GM10847 (cell line): ENCODE data around the gene HDAC8.

Experiments
- POLR2A ChIP-seq: IDR thresholded peaks from 2 replicates; pipeline ENCODE4 v1.6.1; 2011; ENCODE audit not compliant: insufficient read length; ENCODE audit errors: extremely low read depth

HDAC8 gene

DNA sequence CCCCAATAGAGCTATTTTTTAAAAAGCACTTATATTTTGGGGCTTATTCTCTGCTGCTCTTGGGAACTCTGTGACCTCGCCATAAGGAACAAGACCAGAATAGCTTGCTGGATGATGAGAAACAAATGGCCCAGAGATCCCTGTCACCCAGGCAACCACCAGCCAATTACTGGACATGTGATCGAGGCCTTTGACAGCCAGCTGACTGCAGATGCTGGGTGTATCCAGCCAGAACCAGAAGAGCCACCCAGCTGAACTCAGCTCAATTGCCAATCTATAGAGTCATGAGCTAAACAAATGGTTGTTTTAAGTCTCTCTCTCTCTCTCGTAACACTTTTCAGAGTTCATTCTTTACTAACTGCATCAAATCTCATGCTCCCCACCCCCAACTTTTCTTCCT is 242.5 kb downstream of the HDAC8 start:
- TF ChIP-seq POLR2A = no peak

DNA sequence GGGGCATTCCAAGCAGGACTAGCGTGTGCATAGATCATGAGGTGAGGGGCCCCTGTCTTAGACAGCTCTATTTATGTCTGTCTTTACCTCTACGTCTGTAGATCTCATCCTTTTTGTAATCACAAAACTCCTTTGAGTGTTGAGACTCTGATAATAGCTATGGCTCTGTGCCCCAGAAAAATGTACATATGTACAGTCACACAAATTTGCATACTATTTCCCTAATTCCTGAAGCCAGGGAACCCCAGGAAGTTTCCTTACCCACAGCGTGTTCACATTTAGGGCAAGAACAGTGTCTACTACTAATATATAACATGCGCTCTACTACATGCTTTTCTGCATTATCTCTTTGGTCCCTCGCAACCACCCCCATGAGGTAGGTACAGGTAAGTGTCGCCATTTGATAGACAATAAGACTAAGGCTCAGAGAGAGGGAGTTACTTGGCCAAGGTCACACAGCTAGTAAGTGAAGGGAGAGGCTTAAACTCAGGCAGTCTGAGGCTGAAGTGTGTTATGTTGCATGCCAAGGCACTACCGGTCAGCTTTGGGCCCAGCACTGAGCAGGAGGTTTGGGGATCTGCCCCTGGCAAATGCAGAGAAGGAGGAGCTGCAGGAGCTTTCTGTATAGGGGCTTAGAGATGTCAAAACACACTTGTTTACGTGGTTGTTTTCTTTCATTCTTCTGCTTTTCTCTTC is 245.9 kb downstream of the HDAC8 start:
- no peak for TF ChIP-seq POLR2A

DNA sequence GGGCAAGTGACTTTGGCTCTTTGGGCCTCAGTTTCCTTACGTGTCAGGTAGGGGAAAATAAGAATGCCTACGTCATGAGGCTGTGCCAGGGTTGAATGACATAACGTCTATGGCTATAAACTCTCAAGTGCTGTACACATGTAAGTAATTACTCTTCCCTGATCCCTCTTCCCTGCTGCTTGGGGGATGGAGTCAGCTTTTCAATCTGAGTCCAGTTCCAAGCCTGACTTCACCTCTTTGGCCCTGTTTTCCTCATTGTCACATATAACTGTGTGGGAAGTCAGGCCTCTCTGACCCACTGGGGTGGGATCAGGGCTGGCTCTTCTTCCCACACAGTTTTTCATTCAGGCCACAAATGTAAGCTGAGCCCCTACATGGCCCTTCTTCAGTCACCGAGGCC is 255.5 kb downstream of the HDAC8 start:
- no peak for TF ChIP-seq POLR2A

DNA sequence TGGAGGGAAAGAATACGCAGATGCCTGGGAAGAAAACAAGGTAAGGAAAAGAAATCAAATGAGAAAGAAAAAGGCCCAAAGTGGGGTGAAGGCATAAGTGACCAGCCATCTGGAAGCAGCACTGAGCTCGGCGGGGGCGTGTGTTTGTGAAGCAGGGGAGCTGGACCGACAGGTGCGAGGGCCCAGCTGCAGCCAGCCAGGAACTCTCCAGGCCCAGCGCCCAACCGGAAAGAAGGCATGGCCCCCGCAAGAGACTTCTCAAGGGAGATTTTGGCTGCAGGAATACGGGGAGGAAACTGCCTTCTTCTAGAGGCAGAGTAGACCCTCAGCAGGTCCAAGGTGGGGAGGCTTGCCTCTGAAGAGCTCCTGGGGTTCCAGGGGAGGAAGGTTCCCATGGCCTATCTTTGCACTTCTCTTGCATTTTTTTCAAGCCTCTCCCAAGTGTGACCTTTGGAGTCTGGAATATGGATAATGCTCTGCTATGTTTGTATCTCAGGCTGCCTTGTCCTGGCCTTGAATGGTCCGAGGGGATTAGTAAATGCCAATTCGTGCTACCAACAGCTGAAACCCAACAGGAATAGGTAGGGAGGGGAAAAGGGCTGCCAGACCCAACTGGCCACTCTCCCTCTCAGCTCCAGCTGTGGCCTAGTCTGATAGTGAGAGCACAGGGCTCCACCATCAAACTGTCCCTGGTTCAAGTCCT is 256.1 kb downstream of the HDAC8 start:
- TF ChIP-seq POLR2A = no peak

DNA sequence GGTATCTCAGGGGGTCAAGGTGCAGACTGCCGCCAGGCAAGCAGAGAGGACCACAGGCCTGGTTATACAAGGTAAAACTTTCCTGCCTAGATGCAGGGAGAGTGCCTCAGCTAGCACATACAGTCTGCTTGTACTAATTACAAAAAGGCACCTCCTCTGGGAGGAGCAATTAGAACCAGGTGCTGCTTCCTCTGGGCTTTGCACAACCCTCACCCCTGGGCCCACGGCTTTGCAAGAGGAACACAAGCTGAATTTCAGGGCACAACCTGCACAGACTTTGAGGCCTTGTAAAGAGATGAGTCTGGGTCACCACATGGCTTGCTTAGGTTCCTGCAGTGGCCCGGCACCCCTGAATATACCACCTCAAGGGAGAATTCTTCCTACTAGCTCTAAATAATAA is 257.8 kb downstream of the HDAC8 start:
- no peak for TF ChIP-seq POLR2A

DNA sequence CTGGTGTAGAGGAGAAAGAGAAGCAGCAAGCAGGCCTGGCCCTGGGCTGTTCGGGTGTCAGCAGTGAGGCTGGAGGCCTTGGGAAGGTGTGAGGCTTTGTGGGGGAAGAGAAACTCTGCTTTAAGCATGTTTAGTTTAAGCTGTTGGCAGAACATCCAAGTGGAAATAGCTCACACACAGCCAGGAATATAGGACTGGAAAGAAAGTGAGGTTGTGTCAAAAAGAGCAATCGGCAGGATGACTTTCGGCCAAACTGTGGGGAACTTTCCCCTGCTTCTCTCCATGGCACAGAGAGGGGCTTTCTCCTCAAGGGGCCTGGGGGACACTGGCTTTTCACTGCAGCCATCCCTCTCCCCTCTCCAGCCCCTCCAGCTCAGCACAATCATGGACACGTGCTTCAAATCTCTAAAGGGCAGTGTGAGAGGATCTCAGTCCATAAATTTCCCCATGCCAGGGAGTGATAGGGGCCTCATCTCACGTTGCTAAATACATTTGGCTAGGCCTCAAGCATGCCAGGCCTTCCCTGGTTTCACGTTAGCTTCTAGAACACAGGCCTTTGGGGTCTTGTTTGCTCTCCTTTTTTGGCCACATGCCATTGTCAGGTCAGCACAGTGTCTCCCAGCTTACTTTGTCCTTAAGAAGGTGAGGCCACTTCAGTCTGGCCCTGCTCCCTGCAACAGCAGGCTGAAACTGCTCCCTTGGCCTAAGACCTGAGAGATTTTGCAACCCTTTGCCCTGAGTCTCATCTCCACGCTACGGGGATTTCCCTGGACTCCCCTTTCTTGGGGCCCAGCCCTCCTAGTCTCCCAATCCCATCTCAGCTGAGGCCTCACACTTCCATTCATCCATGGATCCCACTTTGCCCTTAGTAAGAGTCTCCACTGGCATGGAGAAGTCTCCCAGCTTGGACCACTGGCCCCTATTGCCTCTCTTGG is 258.7 kb downstream of the HDAC8 start:
- no peak for TF ChIP-seq POLR2A

DNA sequence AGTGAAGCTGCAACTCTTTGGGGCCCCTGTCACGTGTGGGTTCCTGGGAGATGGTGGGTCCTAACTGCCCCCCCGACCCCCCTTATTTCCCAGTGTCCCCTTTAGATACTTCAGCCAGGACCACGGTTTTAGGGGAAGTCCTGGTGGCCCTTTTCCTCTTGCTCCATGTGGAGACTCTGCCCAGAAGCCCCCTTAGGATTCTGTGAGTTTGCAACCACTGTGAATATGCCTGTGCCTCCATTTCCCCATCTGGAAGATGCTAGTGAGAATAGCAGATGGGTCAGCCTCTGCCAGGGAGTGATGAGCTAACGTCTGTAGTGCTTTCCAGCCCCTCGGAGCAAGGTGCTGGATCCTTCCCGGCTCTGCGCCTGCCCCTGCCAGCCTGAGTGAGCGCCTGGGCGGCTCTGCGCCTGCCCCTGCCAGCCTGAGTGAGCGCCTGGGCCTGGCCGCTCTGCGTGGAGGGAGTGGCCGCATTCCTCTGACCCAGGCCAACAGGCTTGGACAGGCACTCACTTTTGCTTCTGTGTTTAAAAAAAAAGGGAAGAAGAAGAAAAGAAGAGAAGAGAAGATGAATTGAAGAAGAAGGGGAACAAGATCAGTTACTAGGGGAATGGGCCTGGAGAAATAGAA is 260.2 kb downstream of the HDAC8 start:
- TF ChIP-seq POLR2A = no peak

DNA sequence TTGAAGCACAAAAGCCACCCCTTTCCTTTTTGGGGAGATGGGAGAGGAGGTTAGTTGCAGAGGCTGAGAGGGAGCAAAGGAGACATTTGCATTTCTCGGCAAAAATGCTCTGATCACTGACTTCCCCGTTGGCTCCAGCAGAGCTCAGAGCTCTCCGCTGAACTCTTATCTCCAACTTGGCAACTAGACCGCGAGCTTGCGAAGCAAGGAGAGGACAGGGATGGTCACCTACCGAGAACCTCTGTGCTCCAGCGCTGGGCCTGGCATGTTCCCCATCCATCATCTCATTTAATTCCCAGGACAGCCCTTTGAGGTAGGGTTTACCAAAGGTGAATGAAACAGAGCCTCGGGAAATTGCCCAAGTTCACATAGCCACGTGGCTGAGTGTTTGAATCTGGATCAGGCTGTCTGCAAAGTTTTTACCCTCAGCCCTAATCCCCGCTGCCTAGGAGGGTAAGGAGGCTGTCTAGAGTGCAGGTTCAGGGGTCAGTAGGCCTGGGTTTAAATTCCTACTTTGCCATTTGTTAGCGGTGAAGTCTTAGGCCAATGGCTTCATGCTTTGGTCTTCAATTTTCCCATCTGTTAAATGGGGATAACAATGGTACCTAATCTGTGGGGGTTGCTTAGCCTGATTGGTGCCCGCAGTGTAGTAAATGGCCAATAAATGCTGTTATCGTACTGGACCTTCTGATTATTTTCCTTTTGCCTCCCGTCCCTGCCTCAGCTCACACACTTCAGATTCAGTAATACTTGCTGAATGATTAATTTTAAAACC is 263.2 kb downstream of the HDAC8 start:
- no peak for TF ChIP-seq POLR2A

DNA sequence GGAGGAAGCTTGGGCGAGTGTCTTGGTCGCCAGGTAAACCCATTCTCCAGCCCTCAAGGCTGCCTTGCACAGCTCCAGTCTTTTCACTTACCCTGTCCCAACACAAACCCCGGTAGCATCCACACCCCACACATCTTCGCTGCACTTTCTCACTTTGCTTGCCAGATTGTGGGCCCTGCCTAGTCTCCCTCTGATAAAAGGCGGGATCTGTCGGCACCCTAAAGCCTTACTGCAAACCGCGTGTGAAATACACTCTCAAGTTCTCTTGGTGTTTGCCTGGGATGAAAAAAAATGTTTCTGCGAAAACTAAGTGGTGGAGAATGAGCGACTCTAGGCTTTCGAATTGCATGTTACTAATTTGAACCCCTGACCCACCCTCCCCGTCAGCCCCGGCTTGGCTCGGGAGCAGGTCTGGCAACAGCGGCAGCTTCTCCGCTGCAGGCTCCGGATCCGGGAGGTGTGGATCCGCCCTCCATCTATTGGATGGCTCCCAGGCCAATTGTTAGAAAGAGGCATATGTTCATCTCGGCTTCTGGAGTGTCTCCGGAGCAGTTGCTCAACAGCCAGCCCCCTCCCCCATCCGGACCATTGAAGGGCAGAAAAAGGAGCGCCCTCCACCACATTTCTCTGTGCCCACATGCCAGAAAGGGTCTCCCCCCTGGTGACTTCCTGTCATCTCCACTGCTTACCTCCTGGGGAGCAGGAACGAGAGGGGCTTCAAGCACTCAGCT is 263.9 kb downstream of the HDAC8 start:
- no peak for TF ChIP-seq POLR2A

DNA sequence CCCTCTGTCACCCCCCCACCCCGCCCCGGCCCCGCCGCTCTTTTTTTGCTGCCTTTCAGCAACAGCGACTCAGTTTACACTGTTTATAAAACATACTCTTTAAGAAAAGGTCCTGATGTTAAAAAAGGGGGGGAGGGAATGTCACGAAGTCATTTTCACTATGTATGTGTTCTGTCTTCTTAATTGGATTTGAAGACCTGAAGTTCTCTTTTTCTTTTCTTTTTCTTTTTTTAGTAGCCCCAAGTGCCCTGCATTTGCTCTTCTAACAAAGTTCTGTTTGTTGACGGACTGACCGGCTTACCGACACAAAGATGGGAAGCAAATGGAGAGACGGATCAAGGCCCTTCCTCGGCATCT is 264.5 kb downstream of the HDAC8 start:
- TF ChIP-seq POLR2A = no peak

DNA sequence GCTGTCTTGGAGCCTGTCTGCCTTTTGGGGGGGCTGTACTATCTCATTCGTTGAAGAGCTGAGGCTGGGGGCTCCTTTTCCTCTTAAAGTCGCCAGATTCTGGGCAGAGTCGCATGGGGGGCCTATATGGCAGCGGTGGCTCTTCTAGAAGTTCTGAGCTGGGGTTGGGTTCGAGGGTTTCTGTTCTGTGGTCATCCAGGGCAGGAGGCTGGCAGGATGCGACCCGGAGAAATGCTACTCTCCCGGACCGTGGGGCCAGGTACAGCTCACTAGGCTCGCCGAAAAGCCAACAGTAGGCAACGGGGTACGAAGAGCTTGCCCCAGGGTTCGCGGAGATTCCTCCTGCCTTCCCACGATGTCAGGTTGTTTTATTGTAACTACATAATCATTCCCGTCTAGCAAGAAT is 265.0 kb downstream of the HDAC8 start:
- no peak for TF ChIP-seq POLR2A

DNA sequence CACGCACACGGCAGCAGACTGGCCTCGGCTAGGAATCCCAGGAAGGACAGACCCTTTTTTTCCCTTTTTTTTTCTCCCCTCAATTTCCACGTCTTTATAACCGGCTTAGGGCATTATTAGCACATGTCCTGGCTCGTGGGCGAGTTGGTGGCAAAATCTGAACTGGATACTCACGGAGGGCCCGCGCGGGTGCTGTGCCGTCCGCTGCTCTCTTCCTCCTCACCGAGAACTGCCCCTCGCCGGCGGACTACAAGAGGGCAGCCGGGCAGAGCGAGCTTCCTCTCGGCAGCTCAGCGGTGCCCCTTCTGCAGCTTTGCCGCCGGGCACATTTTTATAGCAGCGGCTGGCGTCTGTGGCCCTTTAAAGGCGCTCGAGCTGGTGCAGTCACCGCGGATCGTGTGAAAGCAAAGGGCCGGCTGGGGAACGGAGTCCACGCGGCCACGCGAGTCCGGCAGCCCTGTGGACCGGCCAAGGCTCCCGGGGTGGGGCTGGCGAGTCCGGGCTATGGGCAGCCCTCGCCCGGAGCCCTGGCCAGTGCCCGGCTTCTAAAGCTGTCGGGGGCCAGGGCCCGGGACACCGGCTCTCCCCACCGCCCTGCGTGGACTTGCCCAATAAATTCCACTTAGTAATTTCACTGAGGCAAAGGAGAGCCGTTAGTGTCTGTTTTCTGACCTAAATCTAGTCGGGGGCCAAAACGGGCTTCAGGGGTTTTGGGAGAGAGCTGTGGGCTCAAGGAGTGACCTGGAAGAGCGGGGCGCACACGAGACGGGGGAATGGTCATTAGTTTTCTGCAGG is 265.6 kb downstream of the HDAC8 start:
- TF ChIP-seq POLR2A = no peak

DNA sequence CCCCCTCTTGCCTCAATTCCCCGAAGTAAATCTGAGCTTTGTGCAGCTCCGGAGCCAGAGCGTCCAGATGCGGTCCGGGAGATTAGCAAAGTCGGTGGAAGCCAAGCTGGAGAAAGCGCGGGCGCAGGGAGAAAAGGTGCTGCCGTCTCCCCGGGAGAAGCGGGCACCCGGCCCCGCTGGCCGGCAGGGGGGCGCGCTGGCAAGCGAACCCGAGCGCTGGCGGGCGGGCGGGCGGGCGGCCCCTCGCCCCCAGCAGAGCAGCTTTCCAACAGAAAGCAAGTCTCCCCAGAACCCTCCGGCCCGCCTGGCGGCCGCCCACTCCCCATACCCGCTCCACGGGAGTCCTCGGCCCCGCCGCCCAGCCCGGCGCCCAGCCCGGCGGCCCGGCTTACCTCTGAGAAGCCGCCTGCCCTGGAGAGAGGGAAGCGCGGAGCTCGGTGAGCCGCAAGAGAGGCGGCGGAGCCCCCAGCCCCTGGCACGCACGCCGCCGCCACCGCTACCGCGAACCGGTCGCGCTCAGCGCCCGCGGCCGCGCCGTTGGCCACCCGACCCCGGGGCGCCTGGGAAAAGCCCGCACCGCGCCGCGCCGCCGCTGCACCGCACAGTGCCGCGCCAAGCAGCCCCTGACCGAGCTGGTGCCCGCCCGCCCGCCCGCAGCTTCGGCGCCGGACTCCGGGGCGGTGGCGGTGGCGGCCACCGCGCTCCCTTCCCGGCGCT is 266.4 kb downstream of the HDAC8 start:
- TF ChIP-seq POLR2A = no peak
